ENCODE data around the gene NCR3LG1.

DNA sequence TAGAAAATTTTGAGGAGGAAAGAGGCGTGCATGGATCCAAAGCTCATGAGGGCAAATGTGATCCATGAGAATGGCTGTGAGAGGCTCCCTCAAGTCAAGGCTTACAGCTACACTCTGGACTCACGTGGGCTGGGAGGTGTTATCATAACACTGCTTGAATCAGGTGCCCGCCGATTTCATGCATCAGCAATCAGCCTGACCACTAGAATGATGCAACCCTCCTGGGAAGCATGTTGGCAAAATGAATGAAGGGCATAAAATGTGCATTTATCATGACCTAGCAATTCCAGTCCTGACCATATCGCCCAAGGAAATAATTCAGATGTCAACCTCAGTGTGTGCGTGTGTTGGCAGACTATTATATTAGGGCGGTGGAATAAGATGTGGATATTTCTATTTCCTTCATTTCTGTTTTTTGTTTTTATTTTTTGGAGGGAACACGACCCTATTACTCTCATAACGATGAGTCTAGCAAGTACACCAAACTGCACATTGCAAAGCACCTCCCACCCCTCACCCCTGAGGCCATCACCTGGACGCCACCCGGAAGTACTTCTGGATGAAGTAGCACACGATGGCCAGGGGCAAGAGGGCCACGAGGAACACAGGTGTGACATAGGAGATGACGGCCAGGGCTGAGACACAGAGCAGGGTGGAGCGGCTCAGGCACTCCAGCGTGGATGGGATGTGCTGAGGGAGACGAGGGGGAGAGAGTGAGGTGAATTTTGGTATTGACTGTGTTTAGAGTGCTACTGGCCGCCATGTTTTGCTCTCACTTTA lies 52.6 kb downstream of the NCR3LG1 start:
- TF ChIP-seq, protein P1, sequence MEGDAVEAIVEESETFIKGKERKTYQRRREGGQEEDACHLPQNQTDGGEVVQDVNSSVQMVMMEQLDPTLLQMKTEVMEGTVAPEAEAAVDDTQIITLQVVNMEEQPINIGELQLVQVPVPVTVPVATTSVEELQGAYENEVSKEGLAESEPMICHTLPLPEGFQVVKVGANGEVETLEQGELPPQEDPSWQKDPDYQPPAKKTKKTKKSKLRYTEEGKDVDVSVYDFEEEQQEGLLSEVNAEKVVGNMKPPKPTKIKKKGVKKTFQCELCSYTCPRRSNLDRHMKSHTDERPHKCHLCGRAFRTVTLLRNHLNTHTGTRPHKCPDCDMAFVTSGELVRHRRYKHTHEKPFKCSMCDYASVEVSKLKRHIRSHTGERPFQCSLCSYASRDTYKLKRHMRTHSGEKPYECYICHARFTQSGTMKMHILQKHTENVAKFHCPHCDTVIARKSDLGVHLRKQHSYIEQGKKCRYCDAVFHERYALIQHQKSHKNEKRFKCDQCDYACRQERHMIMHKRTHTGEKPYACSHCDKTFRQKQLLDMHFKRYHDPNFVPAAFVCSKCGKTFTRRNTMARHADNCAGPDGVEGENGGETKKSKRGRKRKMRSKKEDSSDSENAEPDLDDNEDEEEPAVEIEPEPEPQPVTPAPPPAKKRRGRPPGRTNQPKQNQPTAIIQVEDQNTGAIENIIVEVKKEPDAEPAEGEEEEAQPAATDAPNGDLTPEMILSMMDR (conservative IDR thresholded peaks at IDR 0.05; ENCODE audit: low read depth, low read length): no peak
- TF ChIP-seq MAFK (IDR thresholded peaks at IDR 0.05; ENCODE audit: low read depth, low read length) (no peak), POLR2A (IDR thresholded peaks at IDR 0.05; ENCODE audit: low read depth, low read length) (no peak)
